Naive B cell (primary cell): ENCODE results near the gene NOP9. TPM values are rescaled to one million over a fixed set of nuclear protein-coding genes. Genes with fewer than 3 reads are reported as not detected.
"Not testable (repeated sequence)": the region's sequence is repeated elsewhere in the genome, so short reads cannot be mapped to it uniquely, and the experiment has no call there.

Experiments used
- ATAC-seq, 2 donors: fragments of 150-1000 bp; cut with Tn5 transposase; 2 replicates each; pipeline ENCODE4 v1.10.0; 2021; ENCODE audit warnings: low read depth in 2 of 2, mild to moderate bottlenecking in 2 of 2, moderate library complexity in 2 of 2
- DNase-seq: peaks from one replicate; pipeline ENCODE4 v3.0.0; 2022
- H3K27ac Mint-ChIP-seq, 6 donors: one replicate each; pipeline ENCODE4 v1.8.0; 2020 to 2022; ENCODE audit warnings: mild to moderate bottlenecking in 6 of 6, mixed read lengths in 6 of 6, moderate library complexity in 5 of 6, inconsistent platforms in 2 of 6
- H3K27me3 Mint-ChIP-seq, 3 donors: one replicate each; pipeline ENCODE4 v1.8.0; 2021 to 2022; ENCODE audit warnings: mixed read lengths in 3 of 3, mild to moderate bottlenecking in 1 of 3
- H3K36me3 Mint-ChIP-seq, 2 donors: one replicate each; pipeline ENCODE4 v1.8.0; 2020 to 2022; ENCODE audit warnings: mixed read lengths in 2 of 2, inconsistent platforms in 1 of 2, mild to moderate bottlenecking in 1 of 2
- H3K4me1 Mint-ChIP-seq, 3 donors: one replicate each; pipeline ENCODE4 v1.8.0; 2020 to 2022; ENCODE audit warnings: mixed read lengths in 3 of 3, inconsistent platforms in 1 of 3, mild to moderate bottlenecking in 1 of 3, moderate library complexity in 1 of 3
- H3K4me3 Mint-ChIP-seq, 8 donors: one replicate each; pipeline ENCODE4 v1.8.0; 2020 to 2022; ENCODE audit warnings: mild to moderate bottlenecking in 8 of 8, mixed read lengths in 8 of 8, moderate library complexity in 8 of 8, inconsistent platforms in 2 of 8
- H3K9me3 Mint-ChIP-seq, 7 donors: one replicate each; pipeline ENCODE4 v1.8.0; 2020 to 2022; ENCODE audit warnings: mixed read lengths in 7 of 7, mild to moderate bottlenecking in 5 of 7, inconsistent platforms in 2 of 7, moderate library complexity in 1 of 7
- polyA plus RNA-seq, 6 donors: library from polyadenylated mRNA; unstranded; fragments of 300-500 nt; fragmentation: Illumina TruSeq; gene quantifications; one replicate each; pipeline ENCODE4 v1.2.3, GENCODE V29; 2021; ENCODE audit warnings: low read depth in 6 of 6

Gene NOP9
- polyA plus RNA-seq, 6 donors from 2014 or later, result 0.83 to 2.4 (median 1.3) TPM

GRCh38 chr14:24322672-24323071 lies 23.0 kb downstream of the NOP9 start:
- ATAC-seq, result no peak
- Mint-ChIP-seq H3K27ac (no peak overlapping the region), H3K4me3 (peak overlapping the region in 1 of 8 donors; percentile 47)

GRCh38 chr14:24323341-24323740 lies 23.7 kb downstream of the NOP9 start:
- no peak overlapping the region for H3K4me3 Mint-ChIP-seq
- no peak for DNase-seq
- H3K27me3 Mint-ChIP-seq, result peaks cover 4 to 38% (median 38%) of the 10 kb centered on the region in 3 donors
- H3K36me3 Mint-ChIP-seq, result peaks cover 0 to 7% of the 10 kb centered on the region in 2 donors
- H3K27ac Mint-ChIP-seq, result no peak overlapping the region
- H3K9me3 Mint-ChIP-seq, result no peaks in the 10 kb centered on the region
- H3K4me1 Mint-ChIP-seq, result peaks cover 6 to 12% (median 10%) of the 10 kb centered on the region in 3 donors
- no peak for ATAC-seq

More at GRCh38 chr14:24322672-24323071, 23.0 kb downstream of the NOP9 start:
- Mint-ChIP-seq H3K36me3 (peaks cover 0 to 7% of the 10 kb centered on the region in 2 donors), H3K27me3 (peaks cover 6 to 40% (median 38%) of the 10 kb centered on the region in 3 donors), H3K4me1 (peaks cover 6 to 9% (median 9%) of the 10 kb centered on the region in 3 donors), H3K9me3 (no peaks in the 10 kb centered on the region)
- no peak for DNase-seq

GRCh38 chr14:24324024-24324423 lies 24.4 kb downstream of the NOP9 start:
- H3K36me3 Mint-ChIP-seq, result peaks cover 0 to 6% of the 10 kb centered on the region in 2 donors
- H3K4me1 Mint-ChIP-seq, result peaks cover 6 to 14% (median 10%) of the 10 kb centered on the region in 3 donors
- H3K9me3 Mint-ChIP-seq, result no peaks in the 10 kb centered on the region
- ATAC-seq (no peak), DNase-seq (no peak)
- no peak overlapping the region for H3K4me3 Mint-ChIP-seq
- peaks cover 4 to 32% (median 31%) of the 10 kb centered on the region in 3 donors for H3K27me3 Mint-ChIP-seq
- no peak overlapping the region for H3K27ac Mint-ChIP-seq

GRCh38 chr14:24325041-24325530 lies 25.4 kb downstream of the NOP9 start:
- DNase-seq, result no peak
- Mint-ChIP-seq H3K4me3 (peak overlapping the region in 1 of 8 donors; percentile 3), H3K27ac (peak overlapping the region in 1 of 6 donors; percentile 62), H3K27me3 (peaks cover 4 to 21% (median 21%) of the 10 kb centered on the region in 3 donors), H3K36me3 (no peaks in the 10 kb centered on the region), H3K4me1 (peaks cover 6 to 14% (median 6%) of the 10 kb centered on the region in 3 donors), H3K9me3 (no peaks in the 10 kb centered on the region)
- no peak for ATAC-seq

GRCh38 chr14:24325963-24326362 lies 26.3 kb downstream of the NOP9 start:
- peaks cover 0 to 21% (median 17%) of the 10 kb centered on the region in 3 donors for H3K27me3 Mint-ChIP-seq
- H3K27ac Mint-ChIP-seq, result no peak overlapping the region
- H3K9me3 Mint-ChIP-seq, result no peaks in the 10 kb centered on the region
- H3K4me3 Mint-ChIP-seq, result no peak overlapping the region
- no peaks in the 10 kb centered on the region for H3K36me3 Mint-ChIP-seq
- ATAC-seq (no peak), DNase-seq (no peak)
- peaks cover 6 to 14% (median 6%) of the 10 kb centered on the region in 3 donors for H3K4me1 Mint-ChIP-seq

GRCh38 chr14:24327303-24327702 lies 27.7 kb downstream of the NOP9 start:
- ATAC-seq (no peak), DNase-seq (no peak)
- Mint-ChIP-seq H3K36me3 (no peaks in the 10 kb centered on the region), H3K4me1 (peaks cover 11 to 23% (median 14%) of the 10 kb centered on the region in 3 donors), H3K4me3 (peak overlapping the region in 2 of 8 donors; percentile 16 to 50), H3K27ac (peak overlapping the region in 4 of 6 donors; percentile 34 to 90 (median 54)), H3K27me3 (peaks cover 4 to 21% (median 18%) of the 10 kb centered on the region in 3 donors), H3K9me3 (no peaks in the 10 kb centered on the region)

- H3K9me3 Mint-ChIP-seq, H3K4me3 Mint-ChIP-seq, H3K36me3 Mint-ChIP-seq, H3K27ac Mint-ChIP-seq, DNase-seq, ATAC-seq: not testable (repeated sequence)
- Mint-ChIP-seq H3K4me1 (peaks cover 16 to 27% (median 16%) of the 10 kb centered on the region in 3 donors), H3K27me3 (peaks cover 6 to 27% (median 16%) of the 10 kb centered on the region in 3 donors)
Observed at GRCh38 chr14:24327914-24328313, 28.3 kb downstream of the NOP9 start.

- no peak for ATAC-seq
- H3K27ac Mint-ChIP-seq, result peak overlapping the region in 1 of 6 donors; percentile 15
- no peaks in the 10 kb centered on the region for H3K36me3 Mint-ChIP-seq
- DNase-seq, result no peak
- peaks cover 17 to 39% (median 19%) of the 10 kb centered on the region in 3 donors for H3K4me1 Mint-ChIP-seq
- peaks cover 10 to 24% (median 13%) of the 10 kb centered on the region in 3 donors for H3K27me3 Mint-ChIP-seq
- H3K9me3 Mint-ChIP-seq, result no peaks in the 10 kb centered on the region
- H3K4me3 Mint-ChIP-seq, result peak overlapping the region in 1 of 8 donors; percentile 33
Observed at GRCh38 chr14:24329073-24329663, 29.5 kb downstream of the NOP9 start.

GRCh38 chr14:24329736-24330135 lies 30.1 kb downstream of the NOP9 start:
- Mint-ChIP-seq H3K4me3 (peak overlapping the region in 1 of 8 donors; percentile 33), H3K27me3 (peaks cover 12 to 26% (median 16%) of the 10 kb centered on the region in 3 donors), H3K27ac (peak overlapping the region in 1 of 6 donors; percentile 15), H3K36me3 (no peaks in the 10 kb centered on the region), H3K9me3 (no peaks in the 10 kb centered on the region), H3K4me1 (peaks cover 19 to 41% (median 22%) of the 10 kb centered on the region in 3 donors)
- DNase-seq (no peak), ATAC-seq (no peak)

GRCh38 chr14:24330973-24331674 lies 31.5 kb downstream of the NOP9 start:
- peaks cover 24 to 50% (median 30%) of the 10 kb centered on the region in 3 donors for H3K4me1 Mint-ChIP-seq
- ATAC-seq (no peak), DNase-seq (no peak)
- H3K36me3 Mint-ChIP-seq, result peaks cover 0 to under 1% of the 10 kb centered on the region in 2 donors
- no peak overlapping the region for H3K4me3 Mint-ChIP-seq
- H3K27me3 Mint-ChIP-seq, result peaks cover 19 to 34% (median 20%) of the 10 kb centered on the region in 3 donors
- H3K9me3 Mint-ChIP-seq, result peaks cover 0 to 1% (median 0%) of the 10 kb centered on the region in 7 donors
- H3K27ac Mint-ChIP-seq, result peak overlapping the region in 3 of 6 donors; percentile 56 to 75 (median 61)

GRCh38 chr14:24331731-24332267 lies 32.1 kb downstream of the NOP9 start:
- H3K4me3 Mint-ChIP-seq, result peak overlapping the region; percentile 86 to 94 (median 90)
- DNase-seq, result no peak
- peaks cover 0 to 1% (median 0%) of the 10 kb centered on the region in 7 donors for H3K9me3 Mint-ChIP-seq
- H3K36me3 Mint-ChIP-seq, result peaks cover 0 to 7% of the 10 kb centered on the region in 2 donors
- peaks cover 19 to 34% (median 20%) of the 10 kb centered on the region in 3 donors for H3K27me3 Mint-ChIP-seq
- peaks cover 24 to 53% (median 30%) of the 10 kb centered on the region in 3 donors for H3K4me1 Mint-ChIP-seq
- H3K27ac Mint-ChIP-seq, result peak overlapping the region; percentile 5 to 98 (median 83)
- ATAC-seq, result no peak

GRCh38 chr14:24332268-24332993 lies 32.8 kb downstream of the NOP9 start:
- Mint-ChIP-seq H3K4me3 (peak overlapping the region; percentile 86 to 94 (median 90)), H3K27ac (peak overlapping the region; percentile 5 to 98 (median 83)), H3K36me3 (peaks cover 1 to 7% of the 10 kb centered on the region in 2 donors), H3K9me3 (peaks cover 0 to 1% (median 0%) of the 10 kb centered on the region in 7 donors), H3K27me3 (peaks cover 19 to 32% (median 20%) of the 10 kb centered on the region in 3 donors), H3K4me1 (peaks cover 21 to 47% (median 26%) of the 10 kb centered on the region in 3 donors)
- ATAC-seq (peak; percentile 85), DNase-seq (peak; percentile 81)
